ENCODE measurements around the gene RNF213.

- TF ChIP-seq, protein P1, sequence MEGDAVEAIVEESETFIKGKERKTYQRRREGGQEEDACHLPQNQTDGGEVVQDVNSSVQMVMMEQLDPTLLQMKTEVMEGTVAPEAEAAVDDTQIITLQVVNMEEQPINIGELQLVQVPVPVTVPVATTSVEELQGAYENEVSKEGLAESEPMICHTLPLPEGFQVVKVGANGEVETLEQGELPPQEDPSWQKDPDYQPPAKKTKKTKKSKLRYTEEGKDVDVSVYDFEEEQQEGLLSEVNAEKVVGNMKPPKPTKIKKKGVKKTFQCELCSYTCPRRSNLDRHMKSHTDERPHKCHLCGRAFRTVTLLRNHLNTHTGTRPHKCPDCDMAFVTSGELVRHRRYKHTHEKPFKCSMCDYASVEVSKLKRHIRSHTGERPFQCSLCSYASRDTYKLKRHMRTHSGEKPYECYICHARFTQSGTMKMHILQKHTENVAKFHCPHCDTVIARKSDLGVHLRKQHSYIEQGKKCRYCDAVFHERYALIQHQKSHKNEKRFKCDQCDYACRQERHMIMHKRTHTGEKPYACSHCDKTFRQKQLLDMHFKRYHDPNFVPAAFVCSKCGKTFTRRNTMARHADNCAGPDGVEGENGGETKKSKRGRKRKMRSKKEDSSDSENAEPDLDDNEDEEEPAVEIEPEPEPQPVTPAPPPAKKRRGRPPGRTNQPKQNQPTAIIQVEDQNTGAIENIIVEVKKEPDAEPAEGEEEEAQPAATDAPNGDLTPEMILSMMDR (conservative IDR thresholded peaks at IDR 0.05), result no peak
- TF ChIP-seq EZH2 (IDR thresholded peaks at IDR 0.05; ENCODE audit: low read depth), result no peak
Measured at GRCh38 chr17:80419255-80419654, 158.6 kb downstream of the RNF213 start.

Measured in PC-9 (cell line).